OCI-LY3 (cell line): Measurements from ENCODE around the gene SPX.

Experiments
- EZH2phosphoT487 ChIP-seq: fragments of 200-600 bp; shearing (Covaris generic); IDR thresholded peaks from 2 replicates; pipeline ENCODE4 v1.6.1; 2018; ENCODE audit warnings: antibody characterized with exemption, mixed run types, low read depth
- TF ChIP-seq, protein P1 (sequence below): fragments of 200-600, 300-600 bp; sonication (generic); IDR thresholded peaks from 2 replicates; pipeline ENCODE4 v1.5.1; 2014; ENCODE audit warnings: antibody characterized with exemption, low read length, low read depth

- TF ChIP-seq, protein P1, sequence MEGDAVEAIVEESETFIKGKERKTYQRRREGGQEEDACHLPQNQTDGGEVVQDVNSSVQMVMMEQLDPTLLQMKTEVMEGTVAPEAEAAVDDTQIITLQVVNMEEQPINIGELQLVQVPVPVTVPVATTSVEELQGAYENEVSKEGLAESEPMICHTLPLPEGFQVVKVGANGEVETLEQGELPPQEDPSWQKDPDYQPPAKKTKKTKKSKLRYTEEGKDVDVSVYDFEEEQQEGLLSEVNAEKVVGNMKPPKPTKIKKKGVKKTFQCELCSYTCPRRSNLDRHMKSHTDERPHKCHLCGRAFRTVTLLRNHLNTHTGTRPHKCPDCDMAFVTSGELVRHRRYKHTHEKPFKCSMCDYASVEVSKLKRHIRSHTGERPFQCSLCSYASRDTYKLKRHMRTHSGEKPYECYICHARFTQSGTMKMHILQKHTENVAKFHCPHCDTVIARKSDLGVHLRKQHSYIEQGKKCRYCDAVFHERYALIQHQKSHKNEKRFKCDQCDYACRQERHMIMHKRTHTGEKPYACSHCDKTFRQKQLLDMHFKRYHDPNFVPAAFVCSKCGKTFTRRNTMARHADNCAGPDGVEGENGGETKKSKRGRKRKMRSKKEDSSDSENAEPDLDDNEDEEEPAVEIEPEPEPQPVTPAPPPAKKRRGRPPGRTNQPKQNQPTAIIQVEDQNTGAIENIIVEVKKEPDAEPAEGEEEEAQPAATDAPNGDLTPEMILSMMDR, result no peak
- TF ChIP-seq EZH2phosphoT487, result no peak
Observed at GRCh38 chr12:21526721-21527345, 737 bp downstream of the SPX start.
